Measurements from ENCODE around the gene COG4.
"Not testable (repeated sequence)": the region's sequence is repeated elsewhere in the genome, so short reads cannot be mapped to it uniquely, and the experiment has no call there.

- TF ChIP-seq CTCF (IDR thresholded peaks at IDR 0.05; ENCODE audit: borderline replicate concordance, extremely low read depth, low read length, poor library complexity, severe bottlenecking); EZH2 (IDR thresholded peaks at IDR 0.05; ENCODE audit: borderline replicate concordance, low read depth, low read length, severe bottlenecking): not testable (repeated sequence)
Observed at GRCh38 chr16:70529954-70530353, 6.6 kb upstream of the COG4 start.
